Measurements from ENCODE around the gene PPP2R2C.

Gene PPP2R2C

DNA sequence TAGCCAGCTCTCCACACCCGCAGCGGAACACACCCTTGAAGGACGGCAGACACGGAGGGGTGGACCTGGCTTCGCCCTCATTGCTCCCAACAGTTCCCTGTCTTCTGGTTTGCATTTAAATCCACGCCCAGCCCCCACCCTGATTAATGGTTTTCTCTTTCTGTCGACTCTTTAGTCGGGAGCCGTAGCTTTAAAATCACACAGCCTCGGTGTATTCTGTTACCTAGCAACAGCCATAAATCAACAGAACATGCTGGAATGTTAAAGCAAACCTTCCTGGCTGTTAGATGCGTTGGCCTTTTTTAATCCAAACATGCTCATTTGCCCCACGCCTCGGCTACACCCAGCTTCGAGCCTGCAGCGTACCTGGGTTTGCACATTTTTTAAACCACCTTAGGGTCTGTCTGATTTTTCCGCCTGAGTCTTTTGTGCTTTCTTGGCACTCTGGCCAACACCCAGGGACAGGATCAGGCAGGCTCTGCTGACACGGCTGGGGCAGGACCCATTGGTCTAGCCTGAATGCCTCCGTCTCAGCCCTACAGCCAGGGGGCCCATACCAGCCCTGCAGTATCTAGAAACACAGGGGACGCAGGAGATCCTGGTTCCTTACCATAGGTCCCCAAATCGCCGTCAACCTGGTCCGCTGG lies 21.4 kb upstream of the PPP2R2C start:
- no peak for DNase-seq (ENCODE audit: low spot score)

DNA sequence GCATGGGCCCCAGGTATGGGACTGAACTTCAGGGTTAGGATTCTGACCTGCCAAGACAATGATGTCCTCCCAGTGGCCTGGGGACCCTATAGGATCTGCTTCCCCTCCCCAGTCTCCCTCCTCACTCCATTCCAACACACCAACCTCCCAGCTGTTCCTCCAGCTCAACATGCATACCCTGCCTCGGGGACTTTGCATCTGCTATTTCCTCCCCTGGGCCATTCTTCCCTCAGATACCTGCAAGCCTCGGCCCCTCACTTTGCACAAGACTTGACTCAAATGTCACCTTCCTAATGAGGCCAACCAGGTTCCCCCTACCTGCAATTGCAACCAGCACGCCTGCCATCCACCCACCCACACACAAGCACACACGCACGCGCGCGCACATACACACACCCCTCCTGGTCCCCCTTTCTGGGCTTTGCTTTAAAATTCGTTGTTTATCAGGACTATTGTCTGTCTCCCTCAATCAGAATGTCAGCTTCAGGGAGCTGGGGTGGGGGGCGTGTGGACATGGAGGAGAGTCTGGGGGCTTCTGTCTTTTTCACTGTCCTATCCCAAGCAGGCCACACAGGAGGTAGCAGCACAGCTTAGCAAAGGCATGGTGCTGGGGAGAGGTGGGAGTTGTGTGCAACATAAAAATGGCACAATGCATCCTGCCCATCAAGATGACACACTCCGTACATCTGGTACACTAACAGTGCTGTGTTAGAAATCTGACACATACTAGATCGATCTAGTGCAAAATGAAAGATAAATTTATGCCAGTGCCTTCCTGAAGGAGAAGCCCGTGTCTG lies 20.6 kb upstream of the PPP2R2C start:
- DNase-seq (ENCODE audit: low spot score), result no peak

- no peak for DNase-seq (ENCODE audit: low spot score)
Measured at GRCh38 chr4:6492027-6492590, 19.7 kb upstream of the PPP2R2C start.

DNA sequence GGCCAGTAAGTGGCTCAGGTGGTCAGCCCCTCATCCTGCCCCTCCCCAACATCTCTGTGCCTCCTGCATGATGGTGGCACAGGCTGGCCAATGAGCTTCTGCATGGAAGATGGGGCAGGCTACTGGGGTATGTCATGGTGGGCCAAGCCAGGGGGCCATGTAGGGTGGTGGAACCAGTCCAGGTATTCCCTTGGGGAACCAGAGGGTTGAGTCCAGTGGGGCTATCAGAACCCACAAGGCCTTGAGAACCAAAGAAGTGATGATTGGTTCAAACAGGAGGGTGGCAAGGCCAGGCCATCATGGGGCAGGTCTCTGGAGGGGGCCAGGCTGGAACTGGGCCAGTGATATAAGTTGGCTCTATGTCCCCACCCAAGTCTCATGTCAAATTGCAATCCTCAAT lies 18.8 kb upstream of the PPP2R2C start:
- DNase-seq (ENCODE audit: low spot score), result no peak

GRCh38 chr4:6489927-6490326 lies 17.5 kb upstream of the PPP2R2C start:
- no peak for DNase-seq (ENCODE audit: low spot score)

DNA sequence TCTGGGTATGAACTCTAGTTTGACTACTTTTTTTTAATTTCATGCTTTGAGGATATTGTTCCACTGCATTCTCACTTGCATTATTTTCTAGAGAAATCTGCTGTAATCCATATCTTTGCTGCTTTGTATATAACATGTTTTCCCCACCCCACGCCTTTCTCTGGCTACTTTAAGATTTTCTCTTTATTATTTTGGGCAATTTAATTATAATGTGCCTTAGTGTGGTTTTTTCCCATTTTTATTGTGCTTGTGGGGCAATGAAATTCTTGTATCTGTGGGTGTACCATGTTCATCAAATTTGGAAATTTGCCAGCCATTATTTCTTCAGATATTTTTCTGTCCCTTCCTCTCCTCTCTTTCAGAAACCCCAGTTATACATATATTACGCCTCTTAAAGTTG lies 15.1 kb upstream of the PPP2R2C start:
- no peak for DNase-seq (ENCODE audit: low spot score)

GRCh38 chr4:6480534-6481088 lies 8.2 kb upstream of the PPP2R2C start:
- DNase-seq (ENCODE audit: low spot score), result no peak

DNA sequence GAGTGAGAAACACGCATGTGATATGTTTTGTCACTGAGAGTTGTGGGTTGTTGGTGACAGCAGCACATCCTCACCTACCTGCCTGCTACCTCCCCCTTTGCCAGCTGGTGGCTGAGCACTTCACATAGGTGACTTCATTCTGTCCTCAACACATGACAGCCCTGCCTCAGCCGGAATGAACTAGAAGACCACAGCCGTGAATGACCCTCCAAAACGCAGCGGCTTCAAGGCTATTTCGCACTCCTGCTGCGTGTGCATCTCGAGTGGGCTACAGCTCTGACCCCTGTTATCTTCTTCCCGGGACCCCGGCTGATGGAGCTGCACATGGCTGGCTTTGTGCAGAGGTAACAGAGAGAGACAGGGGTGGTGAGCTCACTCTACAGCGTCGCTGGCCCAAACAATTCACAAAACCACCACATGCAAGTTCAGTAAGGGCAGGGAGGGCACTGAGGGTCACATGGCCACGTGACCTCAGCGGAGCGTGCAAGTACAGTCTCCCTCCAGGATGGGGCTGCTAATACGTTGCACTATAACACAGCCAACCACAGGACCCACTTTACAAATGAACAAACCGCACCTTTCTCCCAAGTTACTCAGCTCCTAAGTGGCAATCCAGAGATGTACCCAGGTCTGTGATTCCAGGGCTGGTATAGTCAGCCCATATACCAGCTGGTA lies 6.3 kb upstream of the PPP2R2C start:
- DNase-seq (ENCODE audit: low spot score), result no peak

- DNase-seq (ENCODE audit: low spot score), result no peak
Measured at GRCh38 chr4:6476893-6477292, 4.5 kb upstream of the PPP2R2C start.

DNA sequence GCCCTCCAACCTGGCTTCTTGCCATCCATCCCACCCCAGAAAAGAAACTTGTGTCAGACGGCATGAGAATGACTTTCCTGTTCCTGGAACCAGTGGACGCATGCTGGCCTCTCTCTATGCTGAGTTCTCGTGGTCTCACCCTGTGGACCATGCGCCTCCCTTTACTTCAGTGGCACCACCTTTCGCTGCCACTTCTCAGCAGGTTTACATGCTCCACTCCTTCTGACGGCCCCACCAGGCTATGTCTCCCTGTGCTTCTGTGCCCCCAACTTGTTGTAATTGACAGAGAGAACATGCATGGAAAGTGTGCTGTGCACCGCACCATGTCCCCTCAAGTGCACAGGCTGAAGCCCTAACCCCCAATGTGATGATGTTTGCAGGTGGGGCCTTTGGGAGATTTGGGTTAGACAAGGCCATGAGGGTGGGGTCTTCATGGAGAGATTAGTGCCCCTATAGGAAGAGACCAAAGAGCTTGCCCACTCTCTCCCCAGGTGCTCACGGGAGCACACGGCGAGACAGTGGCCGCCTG lies 3.1 kb upstream of the PPP2R2C start:
- no peak for DNase-seq (ENCODE audit: low spot score)

DNA sequence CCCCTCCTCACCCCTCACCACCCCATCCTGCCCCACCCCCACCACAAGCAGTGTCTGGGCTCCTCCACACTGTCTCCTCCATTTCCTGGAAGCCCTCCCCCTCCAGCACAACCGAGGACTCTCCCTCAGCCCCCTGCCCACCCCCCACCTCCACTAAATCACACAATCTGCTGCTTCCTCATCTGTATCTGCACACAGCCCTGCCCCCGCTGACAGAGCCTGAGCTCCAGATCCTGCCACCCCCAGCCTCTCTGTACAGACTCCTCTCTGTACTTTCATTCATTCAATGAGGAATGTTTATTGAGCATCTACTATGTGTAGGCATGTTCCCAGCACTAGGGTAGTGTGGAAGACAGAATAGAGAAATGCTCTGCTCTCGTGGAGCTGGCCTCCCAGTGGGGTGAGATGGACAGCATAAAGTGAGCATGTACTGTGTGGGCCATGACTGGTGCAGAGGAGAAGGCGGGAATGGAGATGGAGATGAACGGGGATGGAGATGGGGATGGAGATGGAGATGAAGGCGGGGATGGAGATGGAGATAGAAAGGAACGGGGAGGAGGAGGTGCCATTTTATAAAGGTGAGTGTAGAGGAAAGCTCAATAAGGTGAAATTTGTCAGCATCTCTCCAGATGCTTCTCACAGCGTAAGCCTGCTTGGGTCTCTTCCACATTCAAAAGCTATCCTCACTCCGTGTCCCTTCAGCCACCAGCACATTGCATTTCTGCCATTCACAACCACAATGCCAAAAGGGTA lies 2.5 kb upstream of the PPP2R2C start:
- DNase-seq (ENCODE audit: low spot score), result no peak

- no peak for DNase-seq (ENCODE audit: low spot score)
Measured at GRCh38 chr4:6474053-6474568, 1.7 kb upstream of the PPP2R2C start.

GRCh38 chr4:6473264-6474052 lies 1.0 kb upstream of the PPP2R2C start:
- DNase-seq (ENCODE audit: low spot score), result no peak

DNA sequence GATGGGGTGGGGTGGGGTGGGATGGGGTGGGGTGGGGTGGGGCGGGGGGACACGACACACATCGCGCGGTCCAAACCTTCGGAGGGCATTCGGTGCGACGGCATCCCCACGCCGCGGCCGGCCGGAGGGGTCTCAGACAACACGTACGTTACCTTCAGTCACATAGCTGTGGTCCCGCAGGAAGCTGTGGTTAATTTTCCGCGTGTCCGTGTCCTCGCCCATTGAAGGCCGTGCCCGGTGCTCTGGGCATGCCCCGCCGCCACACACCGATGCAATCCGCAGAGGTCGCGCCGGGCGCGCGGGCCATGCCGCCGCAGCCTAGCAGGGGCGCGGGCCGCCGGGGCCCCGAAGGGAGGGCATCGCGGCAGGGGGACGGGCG lies 417 bp downstream of the PPP2R2C start:
- DNase-seq (ENCODE audit: low spot score), result no peak

- no peak for DNase-seq (ENCODE audit: low spot score)
Measured at GRCh38 chr4:6471307-6472007, 957 bp downstream of the PPP2R2C start.

DNA sequence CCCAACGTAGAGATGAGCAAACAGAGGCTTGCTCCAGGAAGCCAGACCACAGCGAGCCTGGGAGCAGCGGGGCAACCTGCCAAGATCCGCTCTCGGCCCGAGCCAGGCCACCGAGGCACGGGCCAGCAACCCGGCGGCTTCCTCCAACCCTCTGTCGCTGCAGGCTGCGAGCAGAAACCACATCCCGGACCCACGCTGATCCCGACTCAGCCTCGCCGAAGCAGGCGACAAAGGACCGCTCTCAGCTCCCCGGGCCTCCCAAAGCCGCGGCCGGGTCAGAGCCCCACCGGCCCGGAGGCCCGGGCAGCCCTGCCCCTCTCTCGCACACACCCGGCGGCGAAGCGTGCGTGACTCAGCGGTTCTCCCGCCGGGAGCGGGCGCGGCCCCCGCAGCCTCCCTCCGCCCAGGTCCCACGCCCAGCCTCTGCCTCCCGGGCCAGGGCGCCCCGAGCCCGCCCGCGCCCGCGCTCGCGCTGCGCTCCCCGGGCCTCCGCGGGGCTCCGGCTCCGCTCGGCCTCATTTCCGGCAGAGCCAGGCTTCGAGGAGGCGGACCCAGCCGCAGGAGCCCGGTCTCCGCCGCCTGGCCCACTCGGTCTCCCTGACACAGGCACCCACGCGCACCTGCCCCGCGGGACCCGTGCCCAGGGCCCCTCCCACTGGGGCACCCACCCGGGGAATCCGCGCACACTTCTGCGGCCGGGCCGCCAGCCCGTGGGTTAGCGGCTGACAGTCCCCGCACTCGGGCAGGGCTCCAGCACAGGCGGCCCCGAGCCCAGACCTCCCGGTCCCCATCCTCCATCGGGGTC lies 1.7 kb downstream of the PPP2R2C start:
- peak; percentile 81 for DNase-seq (ENCODE audit: low spot score)

DNA sequence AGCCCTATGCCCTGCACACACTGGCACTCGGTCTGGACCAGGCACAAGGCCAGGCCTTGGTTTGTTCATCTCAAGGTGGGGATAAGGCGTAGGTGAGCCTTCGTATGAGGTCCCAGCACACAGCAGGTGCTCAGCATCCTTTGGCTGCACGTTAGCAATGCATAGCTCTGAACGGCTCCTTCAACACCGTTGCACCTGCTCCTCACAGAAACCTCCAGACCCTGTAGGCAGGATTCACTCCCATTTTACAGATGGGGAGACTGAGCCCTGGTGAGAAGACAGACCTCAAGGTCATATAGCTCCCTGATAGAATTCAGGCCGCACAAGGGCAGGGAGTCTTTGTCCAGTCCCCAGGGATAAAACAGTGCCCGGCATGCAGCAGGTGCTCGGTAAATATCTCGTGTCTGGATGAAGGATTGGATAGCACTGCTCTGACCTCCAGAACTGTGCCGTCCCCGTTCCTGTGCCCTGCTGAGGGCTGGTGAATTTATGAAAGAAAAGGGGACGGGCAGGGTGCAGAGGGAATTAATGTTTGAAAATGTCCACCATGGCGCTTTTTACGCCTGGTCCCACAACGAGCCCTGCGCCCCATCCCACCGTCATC lies 2.4 kb downstream of the PPP2R2C start:
- DNase-seq (ENCODE audit: low spot score), result no peak

DNA sequence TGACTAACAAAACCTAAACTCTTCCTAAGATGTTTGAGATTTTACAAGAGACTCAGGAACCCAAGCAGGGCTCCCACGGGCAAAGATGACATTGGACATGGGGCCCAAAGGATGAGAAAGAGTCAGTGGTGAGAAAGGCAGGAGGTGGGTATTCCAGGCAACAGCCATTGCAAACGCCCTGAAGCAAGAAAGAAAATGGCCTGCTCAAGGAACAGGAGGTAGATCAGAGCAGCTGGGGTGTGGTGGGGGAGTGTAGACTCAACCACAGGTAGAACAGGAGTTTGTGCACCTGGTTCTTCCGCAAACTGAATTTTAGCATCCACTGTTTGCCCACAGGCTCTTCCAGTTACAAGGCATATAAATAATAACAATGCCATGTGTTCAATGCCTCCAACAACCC lies 3.3 kb downstream of the PPP2R2C start:
- DNase-seq (ENCODE audit: low spot score), result no peak

GRCh38 chr4:6468376-6468775 lies 4.0 kb downstream of the PPP2R2C start:
- no peak for DNase-seq (ENCODE audit: low spot score)

Data from GM03348 (cell line).